Natural killer cell (primary cell): Measurements from ENCODE around the gene IL6R. TPM values are rescaled to one million over a fixed set of nuclear protein-coding genes. Genes with fewer than 3 reads are reported as not detected.

ENCODE experiments used
- ATAC-seq, 3 donors: fragments of 150-1000 bp in 2 of 3; fragments of 200-7000 bp in 1 of 3; cut with Tn5 transposase; 1 replicate in 1 of 3; 2 replicates in 2 of 3; pipeline ENCODE4 v1.10.0; 2021; ENCODE audit warnings: mild to moderate bottlenecking in 2 of 3, moderate library complexity in 2 of 3
- DNase-seq, 2 donors: peaks; one replicate each; pipeline versions ENCODE4 v3.0.0 to v3.0.0-alpha.2; 2013 to 2021; ENCODE audit warnings: mixed read lengths in 1 of 2
- H3K27ac ChIP-seq: one replicate; pipeline ENCODE4 v1.5.1; 2013; ENCODE audit warnings: mild to moderate bottlenecking, low read length
- H3K27me3 ChIP-seq: one replicate; pipeline ENCODE4 v1.6.1; 2013; ENCODE audit warnings: low read length; ENCODE audit not compliant: control insufficient read depth, insufficient read depth
- H3K36me3 ChIP-seq: one replicate; pipeline ENCODE4 v1.6.1; 2013; ENCODE audit warnings: low read length; ENCODE audit not compliant: control insufficient read depth, insufficient read depth
- H3K4me1 ChIP-seq: one replicate; pipeline ENCODE4 v1.6.1; 2013; ENCODE audit warnings: low read length; ENCODE audit not compliant: control insufficient read depth, insufficient read depth
- H3K4me3 ChIP-seq: one replicate; pipeline ENCODE4 v1.5.1; 2013; ENCODE audit warnings: low read length
- H3K9me3 ChIP-seq: one replicate; pipeline ENCODE4 v1.6.1; 2013; ENCODE audit warnings: low read length; ENCODE audit not compliant: control insufficient read depth, insufficient read depth
- H3K27ac Mint-ChIP-seq, 2 donors: one replicate each; pipeline ENCODE4 v1.8.0; 2022; ENCODE audit warnings: mild to moderate bottlenecking in 2 of 2, mixed read lengths in 2 of 2, moderate library complexity in 1 of 2
- H3K27me3 Mint-ChIP-seq, 2 donors: one replicate each; pipeline ENCODE4 v1.8.0; 2022; ENCODE audit warnings: low read depth in 2 of 2, mixed read lengths in 2 of 2
- H3K36me3 Mint-ChIP-seq: one replicate; pipeline ENCODE4 v1.8.0; 2022; ENCODE audit warnings: mixed read lengths
- H3K4me1 Mint-ChIP-seq, 2 donors: one replicate each; pipeline ENCODE4 v1.8.0; 2022; ENCODE audit warnings: mixed read lengths in 2 of 2
- H3K4me3 Mint-ChIP-seq: one replicate; pipeline ENCODE4 v1.8.0; 2022; ENCODE audit warnings: mild to moderate bottlenecking, moderate library complexity, mixed read lengths
- H3K9me3 Mint-ChIP-seq, 2 donors: one replicate each; pipeline ENCODE4 v1.8.0; 2022; ENCODE audit warnings: mixed read lengths in 2 of 2
- WGBS: methylation state at CpG from one replicate; pipeline ENCODE4 v1.1.7; 2013; ENCODE audit warnings: missing lambda C conversion rate; ENCODE audit not compliant: insufficient coverage; 5-methylcytosine and 5-hydroxymethylcytosine counted together
- intact Hi-C: fragments of 100-400 bp; cut with micrococcal nuclease; formaldehyde crosslinking; loops from one replicate; pipeline ENCODE4 v1.14.2; 2022
- total RNA-seq, 4 donors: library from RNA; stranded (reverse); fragments of 120-200 nt in 1 of 4; gene quantifications; one replicate each; pipeline versions ENCODE4 v1.2.3 to v1.2.4, GENCODE V29; 2013 to 2022
- TF ChIP-seq, protein P1 (sequence below): fragments of 200-600 bp; IDR thresholded peaks from one replicate; pipeline ENCODE4 v1.8.0; 2022; ENCODE audit warnings: antibody characterized with exemption

Gene IL6R
- total RNA-seq, 3 donors from 2014 or later (not counting 1 experiment from before 2014, with no cell fraction given) = 2.0 to 10.6 (median 3.8) TPM

DNA sequence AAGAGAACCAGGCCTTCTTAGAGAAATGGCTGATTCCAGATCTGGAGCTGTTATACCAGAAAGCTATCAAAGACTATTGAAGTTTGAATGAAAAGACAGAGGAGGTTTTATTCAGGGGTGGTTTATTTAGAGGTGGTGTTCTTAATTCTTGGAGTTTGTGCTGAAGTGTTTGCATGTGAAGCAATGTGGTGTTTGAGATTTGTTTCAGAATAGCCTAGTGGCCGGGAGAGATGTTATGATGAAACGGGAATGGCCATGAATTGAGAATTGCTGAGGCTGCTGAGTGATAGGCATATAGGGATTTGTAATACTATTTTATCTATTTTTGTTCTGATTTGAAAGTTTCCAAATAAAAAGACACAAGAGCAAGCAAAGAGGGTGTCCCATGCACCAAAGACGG, 107.6 kb downstream of the IL6R start:
- no peak overlapping the region for H3K27ac Mint-ChIP-seq
- Histone ChIP-seq H3K4me3 (no peak overlapping the region), H3K27ac (no peak overlapping the region), H3K4me1 (no peaks in the 10 kb centered on the region), H3K36me3 (no peaks in the 10 kb centered on the region), H3K9me3 (no peaks in the 10 kb centered on the region), H3K27me3 (peaks cover 4% of the 10 kb centered on the region)
- DNase-seq (no peak), ATAC-seq (no peak)
- peaks cover 29 to 43% of the 10 kb centered on the region in 2 donors for H3K27me3 Mint-ChIP-seq
- H3K4me3 Mint-ChIP-seq = no peak overlapping the region
- WGBS = 91% methylated on average over 3 of the region's 3 CpGs
- TF ChIP-seq, protein P1, sequence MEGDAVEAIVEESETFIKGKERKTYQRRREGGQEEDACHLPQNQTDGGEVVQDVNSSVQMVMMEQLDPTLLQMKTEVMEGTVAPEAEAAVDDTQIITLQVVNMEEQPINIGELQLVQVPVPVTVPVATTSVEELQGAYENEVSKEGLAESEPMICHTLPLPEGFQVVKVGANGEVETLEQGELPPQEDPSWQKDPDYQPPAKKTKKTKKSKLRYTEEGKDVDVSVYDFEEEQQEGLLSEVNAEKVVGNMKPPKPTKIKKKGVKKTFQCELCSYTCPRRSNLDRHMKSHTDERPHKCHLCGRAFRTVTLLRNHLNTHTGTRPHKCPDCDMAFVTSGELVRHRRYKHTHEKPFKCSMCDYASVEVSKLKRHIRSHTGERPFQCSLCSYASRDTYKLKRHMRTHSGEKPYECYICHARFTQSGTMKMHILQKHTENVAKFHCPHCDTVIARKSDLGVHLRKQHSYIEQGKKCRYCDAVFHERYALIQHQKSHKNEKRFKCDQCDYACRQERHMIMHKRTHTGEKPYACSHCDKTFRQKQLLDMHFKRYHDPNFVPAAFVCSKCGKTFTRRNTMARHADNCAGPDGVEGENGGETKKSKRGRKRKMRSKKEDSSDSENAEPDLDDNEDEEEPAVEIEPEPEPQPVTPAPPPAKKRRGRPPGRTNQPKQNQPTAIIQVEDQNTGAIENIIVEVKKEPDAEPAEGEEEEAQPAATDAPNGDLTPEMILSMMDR = no peak
- intact Hi-C loops = no loop called here
- no peaks in the 10 kb centered on the region for H3K9me3 Mint-ChIP-seq
- H3K4me1 Mint-ChIP-seq = no peaks in the 10 kb centered on the region
- H3K36me3 Mint-ChIP-seq = no peaks in the 10 kb centered on the region

DNA sequence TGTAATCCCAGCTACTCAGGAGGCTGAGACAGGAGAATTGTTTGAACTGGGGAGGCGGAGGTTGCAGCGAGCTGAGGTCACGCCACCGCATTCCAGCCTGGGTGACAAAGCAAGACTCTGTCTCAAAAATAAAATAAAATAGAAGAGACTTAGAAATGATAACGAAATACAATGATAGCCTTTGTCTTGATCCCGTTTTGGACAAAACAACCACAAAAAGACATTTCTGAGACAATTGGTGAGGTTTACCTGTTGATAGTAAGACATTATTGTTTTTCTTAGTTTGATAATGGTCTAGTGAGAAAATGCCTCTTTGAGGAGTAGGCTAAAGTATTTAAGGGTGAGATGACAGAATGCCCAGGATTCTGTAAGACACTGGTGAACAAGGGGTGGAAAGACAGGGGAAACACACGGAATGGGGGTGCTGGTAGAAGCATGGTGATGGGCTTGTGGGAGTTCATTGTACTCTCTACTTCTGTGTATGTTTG, 109.0 kb downstream of the IL6R start:
- intact Hi-C loops = no loop called here

DNA sequence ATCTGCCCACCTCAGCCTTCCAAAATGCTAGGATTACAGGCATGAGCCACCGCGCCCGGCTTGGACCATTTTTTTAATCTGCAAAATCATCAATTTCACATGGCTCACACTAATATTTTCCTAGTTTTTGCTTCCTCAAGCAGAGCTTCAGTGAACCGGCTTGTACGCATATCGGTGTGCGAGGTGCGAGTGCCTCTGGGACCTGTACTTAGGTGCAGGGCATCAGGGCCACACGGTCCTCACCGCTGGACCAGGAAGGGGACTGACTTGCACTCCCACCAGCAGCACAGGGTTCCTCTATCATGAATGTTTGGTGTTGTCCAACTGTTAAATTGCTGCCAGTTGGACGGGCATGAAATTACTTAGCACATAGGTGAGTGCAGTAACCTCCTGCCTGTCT, 112.5 kb downstream of the IL6R start:
- Mint-ChIP-seq H3K4me3 (no peak overlapping the region), H3K27ac (no peak overlapping the region), H3K36me3 (no peaks in the 10 kb centered on the region), H3K4me1 (no peaks in the 10 kb centered on the region), H3K9me3 (no peaks in the 10 kb centered on the region), H3K27me3 (peaks cover 19 to 28% of the 10 kb centered on the region in 2 donors)
- H3K4me3 ChIP-seq = no peak overlapping the region
- TF ChIP-seq, protein P1 = no peak
- no peak overlapping the region for H3K27ac ChIP-seq
- WGBS = 94% methylated on average over 11 of the region's 11 CpGs
- intact Hi-C loops = no loop called here
- H3K9me3 ChIP-seq = no peaks in the 10 kb centered on the region
- ATAC-seq = no peak
- H3K36me3 ChIP-seq = no peaks in the 10 kb centered on the region
- no peaks in the 10 kb centered on the region for H3K27me3 ChIP-seq
- no peak for DNase-seq
- no peaks in the 10 kb centered on the region for H3K4me1 ChIP-seq

More for the DNA sequence above, 109.0 kb downstream of the IL6R start:
- Histone ChIP-seq H3K4me3 (no peak overlapping the region), H3K27me3 (peaks cover 4% of the 10 kb centered on the region), H3K27ac (no peak overlapping the region), H3K9me3 (no peaks in the 10 kb centered on the region), H3K36me3 (no peaks in the 10 kb centered on the region), H3K4me1 (no peaks in the 10 kb centered on the region)
- Mint-ChIP-seq H3K4me1 (no peaks in the 10 kb centered on the region), H3K36me3 (no peaks in the 10 kb centered on the region), H3K27me3 (peaks cover 24 to 31% of the 10 kb centered on the region in 2 donors), H3K9me3 (no peaks in the 10 kb centered on the region), H3K27ac (no peak overlapping the region), H3K4me3 (no peak overlapping the region)
- WGBS = 94% methylated on average over 7 of the region's 7 CpGs
- TF ChIP-seq, protein P1 = no peak
- ATAC-seq (no peak), DNase-seq (no peak)

Other genes with a start within 250 kb of the IL6R start
- gene TPM3, start 213.2 kb upstream of the IL6R start, total RNA-seq = 100 to 1,000 TPM; 516 to 622 (median 551) TPM
- 1 to 10 TPM in 1 of 3 donors, not detected in 2; 1.2 TPM for gene CFAP141, start 199.0 kb upstream of the IL6R start, total RNA-seq
- 100 to 1,000 TPM; 195 to 220 (median 218) TPM for gene UBAP2L, start 184.4 kb upstream of the IL6R start, total RNA-seq
- 10 to 100 TPM; 36.5 to 52.8 (median 40.0) TPM for gene HAX1, start 132.7 kb upstream of the IL6R start, total RNA-seq
- under 1 TPM in 1 of 3 donors, not detected in 2; 0.82 TPM for gene AQP10, start 84.2 kb upstream of the IL6R start, total RNA-seq
- gene ATP8B2, start 79.8 kb upstream of the IL6R start, total RNA-seq = 10 to 100 TPM; 47.8 to 67.5 (median 59.3) TPM
- under 1 TPM in 1 of 3 donors, not detected in 2; 0.38 TPM for gene TDRD10, start 96.9 kb downstream of the IL6R start, total RNA-seq
- gene SHE, start 97.1 kb downstream of the IL6R start, total RNA-seq = under 1 TPM in 2 of 3 donors, not detected in 1; 0.10 to 0.14 TPM
- 100 to 1,000 TPM; 100 to 137 (median 112) TPM for gene UBE2Q1, start 153.3 kb downstream of the IL6R start, total RNA-seq
- not detected for gene CHRNB2, start 162.4 kb downstream of the IL6R start, total RNA-seq
- 100 to 1,000 TPM; 260 to 281 (median 265) TPM for gene ADAR, start 202.8 kb downstream of the IL6R start, total RNA-seq